NCI-H446 treated with DMSO at 0.1 percent for 48 hours (cell line): ENCODE data around the gene IFNA14.
"Not testable (repeated sequence)": the region's sequence is repeated elsewhere in the genome, so short reads cannot be mapped to it uniquely, and the experiment has no call there.

Source experiments
- DNase-seq: peaks from one replicate; lab custom pipeline; 2025; lab: John Stamatoyannopoulos, UW

Gene IFNA14

GRCh38 chr9:21213411-21214326, 26.1 kb downstream of the IFNA14 start:
- not testable (repeated sequence) for DNase-seq

- not testable (repeated sequence) for DNase-seq
Measured at GRCh38 chr9:21212160-21212559, 27.6 kb downstream of the IFNA14 start.

- DNase-seq = not testable (repeated sequence)
Measured at GRCh38 chr9:21210782-21211181, 29.0 kb downstream of the IFNA14 start.

DNA sequence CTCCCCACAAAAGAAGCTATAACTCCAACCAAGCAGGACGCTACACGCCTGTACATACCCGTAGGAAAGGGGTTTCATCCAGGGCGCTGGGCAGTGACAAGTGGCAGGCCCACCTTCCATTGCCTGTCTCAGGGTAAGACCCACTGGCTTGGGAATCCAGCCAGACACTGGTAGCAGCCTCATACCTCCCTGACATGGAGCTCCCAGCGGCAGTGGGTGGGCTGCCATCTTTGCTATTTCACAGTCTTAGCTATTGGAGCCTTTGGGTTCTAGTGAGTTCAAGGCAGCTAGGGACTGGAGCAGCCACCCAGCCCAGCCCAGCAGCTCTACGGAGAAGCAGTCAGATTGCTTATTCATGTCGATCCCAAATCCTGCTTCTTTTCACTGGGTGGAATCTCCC, 29.5 kb downstream of the IFNA14 start:
- DNase-seq = no peak

DNA sequence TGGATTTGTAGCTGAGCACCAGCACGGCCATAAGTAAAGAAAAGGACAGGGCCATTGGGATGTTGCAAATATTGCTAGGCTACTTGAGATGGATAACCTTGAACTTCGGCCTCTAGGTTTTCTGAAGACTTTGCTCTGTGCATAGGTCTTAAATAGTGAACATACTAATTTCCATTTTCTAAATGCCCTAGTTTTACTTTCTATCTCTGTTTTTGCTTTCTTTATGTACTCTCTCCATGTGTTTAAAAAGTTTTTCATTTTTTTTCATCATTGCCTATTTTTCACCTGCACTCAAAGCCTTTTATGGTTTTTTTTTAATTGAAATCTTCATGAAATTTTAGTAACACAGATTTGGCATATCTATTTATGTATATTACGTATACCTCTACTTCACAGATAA, 32.8 kb downstream of the IFNA14 start, which contains the start of gene IFNA10:
IFNA10 (minus strand) TSS at position 101 of the 400 bp plus-strand sequence; CDS start at position 55, 46 bp downstream.
- DNase-seq = not testable (repeated sequence)

DNA sequence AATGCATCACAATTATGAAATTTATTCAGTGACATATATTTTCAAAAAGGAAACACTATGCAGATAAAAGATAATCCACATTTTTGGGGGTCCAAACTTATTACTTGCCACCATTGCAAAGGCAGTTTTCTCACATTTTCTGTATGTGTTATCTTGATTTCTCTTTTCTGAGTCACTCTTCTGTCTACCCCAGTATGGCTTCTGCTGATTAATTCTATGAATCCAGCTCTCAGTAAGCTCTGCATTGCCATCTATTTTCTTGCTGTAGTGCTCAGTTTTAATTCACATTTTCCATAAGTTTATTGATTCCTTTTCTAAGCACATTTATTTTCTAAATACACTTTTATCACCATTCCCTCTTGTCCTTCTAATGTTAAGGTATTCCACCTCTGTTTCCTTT, 34.6 kb downstream of the IFNA14 start:
- no peak for DNase-seq

GRCh38 chr9:21202105-21202504, 37.7 kb downstream of the IFNA14 start, which contains the start of gene IFNA7:
IFNA7 (minus strand) TSS chr9:21202205; CDS start chr9:21202165, 40 bp downstream.
- not testable (repeated sequence) for DNase-seq

GRCh38 chr9:21194867-21195776, 44.7 kb downstream of the IFNA14 start:
- not testable (repeated sequence) for DNase-seq
